Astrocyte (in vitro differentiated cells and primary cell): ENCODE results near the gene TAF1B. TPM values are rescaled to one million over a fixed set of nuclear protein-coding genes. Genes with fewer than 3 reads are reported as not detected.

Experiments used
- DNase-seq: peaks from one replicate; pipeline ENCODE4 v3.0.0-alpha.2; 2010; ENCODE audit warnings: low read depth
- FAIRE-seq: peaks from 2 replicates; lab custom pipeline; 2011; peaks lifted over from hg19 to GRCh38; lab: Jason Lieb, UNC
- H2AFZ ChIP-seq: 2 replicates; pipeline ENCODE4 v1.6.0; 2012; ENCODE audit warnings: low read depth, low read length, inconsistent platforms
- H3K27ac ChIP-seq: 2 replicates; pipeline ENCODE4 v1.5.1; 2011; ENCODE audit warnings: low read depth, low read length, inconsistent platforms
- H3K27me3 ChIP-seq: 2 replicates; pipeline ENCODE4 v1.6.0; 2011; ENCODE audit warnings: low read length, inconsistent platforms; ENCODE audit not compliant: insufficient read depth
- H3K36me3 ChIP-seq: 2 replicates; pipeline ENCODE4 v1.5.1; 2011; ENCODE audit warnings: low read length, inconsistent platforms; ENCODE audit not compliant: insufficient read depth
- H3K4me1 ChIP-seq: 2 replicates; pipeline ENCODE4 v1.5.1; 2011; ENCODE audit warnings: low read length, inconsistent platforms; ENCODE audit not compliant: insufficient read depth
- H3K4me2 ChIP-seq: 2 replicates; pipeline ENCODE4 v1.6.0; 2012; ENCODE audit warnings: low read length, inconsistent platforms
- H3K4me3 ChIP-seq: 2 replicates; pipeline ENCODE4 v1.5.1; 2011; ENCODE audit warnings: low read depth, mild to moderate bottlenecking, low read length, inconsistent platforms; ENCODE audit not compliant: insufficient read depth
- H3K79me2 ChIP-seq: 2 replicates; pipeline ENCODE4 v1.6.0; 2012; ENCODE audit warnings: mild to moderate bottlenecking, low read length, inconsistent platforms; ENCODE audit not compliant: insufficient read depth
- H3K9ac ChIP-seq: 2 replicates; pipeline ENCODE4 v1.6.0; 2012; ENCODE audit warnings: mild to moderate bottlenecking, low read length, inconsistent platforms
- H3K9me3 ChIP-seq: 2 replicates; pipeline ENCODE4 v1.5.1; 2012; ENCODE audit warnings: low read depth, mild to moderate bottlenecking, low read length, inconsistent platforms; ENCODE audit not compliant: insufficient read depth
- H4K20me1 ChIP-seq: 2 replicates; pipeline ENCODE4 v1.6.0; 2012; ENCODE audit warnings: low read length, inconsistent platforms; ENCODE audit not compliant: insufficient read depth
- H3K27ac Mint-ChIP-seq: one replicate; pipeline ENCODE4 v1.8.0; 2021; ENCODE audit warnings: mild to moderate bottlenecking, mixed read lengths; ENCODE audit not compliant: unreplicated experiment
- H3K27me3 Mint-ChIP-seq: one replicate; pipeline ENCODE4 v1.8.0; 2021; ENCODE audit warnings: low read depth, mixed read lengths; ENCODE audit not compliant: unreplicated experiment
- H3K36me3 Mint-ChIP-seq: one replicate; pipeline ENCODE4 v1.8.0; 2021; ENCODE audit warnings: low read depth, mixed read lengths; ENCODE audit not compliant: unreplicated experiment
- H3K4me1 Mint-ChIP-seq: one replicate; pipeline ENCODE4 v1.8.0; 2021; ENCODE audit warnings: low read depth, mixed read lengths; ENCODE audit not compliant: unreplicated experiment
- H3K4me3 Mint-ChIP-seq: one replicate; pipeline ENCODE4 v1.8.0; 2021; ENCODE audit warnings: mild to moderate bottlenecking, moderate library complexity, mixed read lengths; ENCODE audit not compliant: unreplicated experiment
- H3K9me3 Mint-ChIP-seq: one replicate; pipeline ENCODE4 v1.8.0; 2021; ENCODE audit warnings: mild to moderate bottlenecking, mixed read lengths; ENCODE audit not compliant: unreplicated experiment
- EZH2 ChIP-seq: IDR thresholded peaks from 2 replicates; pipeline ENCODE4 v1.6.1; 2012; ENCODE audit warnings: mild to moderate bottlenecking, low read length, inconsistent platforms; ENCODE audit not compliant: insufficient read depth
- total RNA-seq: library from RNA; stranded (reverse); gene quantifications from 2 replicates; pipeline ENCODE4 v1.2.1, GENCODE V29; 2021
- TF ChIP-seq, protein P1 (sequence below): IDR thresholded peaks from 2 replicates; pipeline ENCODE4 v1.5.1; 2011; ENCODE audit warnings: low read depth, mild to moderate bottlenecking, inconsistent platforms, low read length, moderate library complexity; ENCODE audit not compliant: insufficient read depth

The TAF1B gene
- total RNA-seq, 1 donor from 2014 or later, result 14.5 TPM

DNA sequence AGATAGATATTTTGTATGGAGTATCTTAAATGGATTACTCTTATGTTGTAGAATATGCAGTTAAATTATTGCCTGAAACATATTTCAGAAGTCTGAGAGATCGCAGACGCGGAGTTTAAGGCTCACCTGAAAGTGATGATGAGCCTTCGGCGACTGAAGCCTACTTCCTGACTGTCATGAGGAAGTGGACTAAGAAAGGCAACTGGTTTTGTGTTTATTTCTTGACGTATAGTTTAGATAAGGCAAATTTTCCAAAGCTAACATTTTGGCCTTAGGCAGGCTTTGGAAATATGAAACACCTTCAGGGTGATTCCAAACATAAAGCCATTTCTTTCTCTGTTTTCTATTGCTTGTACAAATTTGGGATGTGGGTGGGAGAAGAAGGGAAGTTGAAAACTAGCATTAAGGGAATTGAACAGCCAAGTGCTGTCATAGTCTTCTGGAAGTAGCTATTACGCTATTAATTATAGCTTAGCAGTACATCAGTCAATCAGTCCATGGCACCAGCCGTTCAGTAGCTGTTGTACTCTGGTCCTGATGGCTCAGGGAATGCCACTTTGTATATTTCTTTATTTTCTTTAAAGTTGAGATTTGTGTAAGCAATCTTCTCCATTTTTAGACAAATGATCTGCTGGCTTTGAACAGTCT is 109.7 kb downstream of the TAF1B start:
- Mint-ChIP-seq H3K4me1 (no peaks in the 10 kb centered on the region), H3K27ac (no peak overlapping the region), H3K4me3 (peak overlapping the region; percentile 83), H3K36me3 (no peaks in the 10 kb centered on the region), H3K27me3 (peaks cover 16% of the 10 kb centered on the region), H3K9me3 (no peaks in the 10 kb centered on the region)
- no peaks in the 10 kb centered on the region for H3K36me3 ChIP-seq
- no peaks in the 10 kb centered on the region for H4K20me1 ChIP-seq
- no peak overlapping the region for H3K9ac ChIP-seq
- H3K4me3 ChIP-seq, result no peak overlapping the region
- H2AFZ ChIP-seq, result no peak overlapping the region
- peak overlapping the region; percentile 83 for H3K4me2 ChIP-seq
- peaks cover 15% of the 10 kb centered on the region for H3K27me3 ChIP-seq
- no peaks in the 10 kb centered on the region for H3K79me2 ChIP-seq
- no peak for TF ChIP-seq EZH2
- TF ChIP-seq, protein P1, sequence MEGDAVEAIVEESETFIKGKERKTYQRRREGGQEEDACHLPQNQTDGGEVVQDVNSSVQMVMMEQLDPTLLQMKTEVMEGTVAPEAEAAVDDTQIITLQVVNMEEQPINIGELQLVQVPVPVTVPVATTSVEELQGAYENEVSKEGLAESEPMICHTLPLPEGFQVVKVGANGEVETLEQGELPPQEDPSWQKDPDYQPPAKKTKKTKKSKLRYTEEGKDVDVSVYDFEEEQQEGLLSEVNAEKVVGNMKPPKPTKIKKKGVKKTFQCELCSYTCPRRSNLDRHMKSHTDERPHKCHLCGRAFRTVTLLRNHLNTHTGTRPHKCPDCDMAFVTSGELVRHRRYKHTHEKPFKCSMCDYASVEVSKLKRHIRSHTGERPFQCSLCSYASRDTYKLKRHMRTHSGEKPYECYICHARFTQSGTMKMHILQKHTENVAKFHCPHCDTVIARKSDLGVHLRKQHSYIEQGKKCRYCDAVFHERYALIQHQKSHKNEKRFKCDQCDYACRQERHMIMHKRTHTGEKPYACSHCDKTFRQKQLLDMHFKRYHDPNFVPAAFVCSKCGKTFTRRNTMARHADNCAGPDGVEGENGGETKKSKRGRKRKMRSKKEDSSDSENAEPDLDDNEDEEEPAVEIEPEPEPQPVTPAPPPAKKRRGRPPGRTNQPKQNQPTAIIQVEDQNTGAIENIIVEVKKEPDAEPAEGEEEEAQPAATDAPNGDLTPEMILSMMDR, result no peak
- no peak overlapping the region for H3K27ac ChIP-seq
- DNase-seq, result no peak
- H3K4me1 ChIP-seq, result peaks cover 4% of the 10 kb centered on the region
- no peak for FAIRE-seq
- no peaks in the 10 kb centered on the region for H3K9me3 ChIP-seq

- Histone ChIP-seq H4K20me1 (no peaks in the 10 kb centered on the region), H2AFZ (no peak overlapping the region), H3K27me3 (peaks cover 20% of the 10 kb centered on the region), H3K36me3 (no peaks in the 10 kb centered on the region), H3K4me3 (no peak overlapping the region), H3K9me3 (no peaks in the 10 kb centered on the region), H3K9ac (no peak overlapping the region), H3K4me2 (no peak overlapping the region), H3K79me2 (no peaks in the 10 kb centered on the region), H3K27ac (no peak overlapping the region), H3K4me1 (peaks cover 4% of the 10 kb centered on the region)
- Mint-ChIP-seq H3K4me3 (no peak overlapping the region), H3K9me3 (no peaks in the 10 kb centered on the region), H3K36me3 (no peaks in the 10 kb centered on the region), H3K4me1 (no peaks in the 10 kb centered on the region), H3K27me3 (peaks cover 11% of the 10 kb centered on the region), H3K27ac (no peak overlapping the region)
- no peak for FAIRE-seq
- TF ChIP-seq, protein P1, result no peak
- no peak for TF ChIP-seq EZH2
- no peak for DNase-seq
Observed at GRCh38 chr2:9954136-9954535, 110.9 kb downstream of the TAF1B start.

DNA sequence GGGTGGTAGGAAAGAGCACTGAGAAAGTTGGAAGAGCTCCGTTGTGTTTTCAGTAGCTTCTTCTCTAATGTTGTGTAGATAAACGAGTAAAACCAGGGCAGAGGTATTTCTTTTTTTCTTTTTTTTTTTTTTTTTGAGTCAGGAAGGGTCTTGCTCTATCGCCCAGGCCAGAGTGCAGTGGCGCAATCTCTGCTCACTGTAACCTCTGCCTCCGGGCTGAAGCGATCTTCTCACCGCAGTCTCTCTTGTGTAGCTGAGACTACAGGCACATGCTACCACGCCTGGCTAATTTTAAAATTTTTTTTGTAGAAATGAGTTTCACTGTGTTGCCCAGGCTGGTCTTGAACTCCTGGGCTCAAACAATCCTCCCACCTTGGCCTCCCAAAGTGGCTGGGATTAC is 114.8 kb downstream of the TAF1B start:
- H3K4me3 ChIP-seq, result no peak overlapping the region
- no peaks in the 10 kb centered on the region for H3K27me3 Mint-ChIP-seq
- H3K9ac ChIP-seq, result no peak overlapping the region
- H3K4me1 ChIP-seq, result no peaks in the 10 kb centered on the region
- TF ChIP-seq EZH2, result no peak
- TF ChIP-seq, protein P1, result no peak
- H3K4me2 ChIP-seq, result no peak overlapping the region
- no peaks in the 10 kb centered on the region for H3K79me2 ChIP-seq
- no peaks in the 10 kb centered on the region for H3K9me3 Mint-ChIP-seq
- H3K4me3 Mint-ChIP-seq, result no peak overlapping the region
- no peak for FAIRE-seq
- no peak for DNase-seq
- no peak overlapping the region for H3K27ac Mint-ChIP-seq
- no peaks in the 10 kb centered on the region for H4K20me1 ChIP-seq
- H3K36me3 Mint-ChIP-seq, result no peaks in the 10 kb centered on the region
- H3K4me1 Mint-ChIP-seq, result no peaks in the 10 kb centered on the region
- peaks cover 9% of the 10 kb centered on the region for H3K27me3 ChIP-seq
- H3K9me3 ChIP-seq, result no peaks in the 10 kb centered on the region
- H3K27ac ChIP-seq, result no peak overlapping the region
- H3K36me3 ChIP-seq, result no peaks in the 10 kb centered on the region
- no peak overlapping the region for H2AFZ ChIP-seq
